GM12892 (cell line): Measurements from ENCODE around the gene LRRC56.

Experiments
- POLR2A ChIP-seq: IDR thresholded peaks from 2 replicates; pipeline ENCODE4 v1.6.1; 2011; ENCODE audit warnings: low read depth, low read length, control low read depth
- TAF1 ChIP-seq: IDR thresholded peaks from 2 replicates; pipeline ENCODE4 v1.6.1; 2011; ENCODE audit warnings: low read depth, mild to moderate bottlenecking, control low read depth, low read length, borderline replicate concordance

- TF ChIP-seq POLR2A (no peak), TAF1 (no peak)
These were observed 64.4 kb downstream of the LRRC56 start for GRCh38 chr11:601573-602245.
